ENCODE data around the gene COA6. TPM values are rescaled to one million over a fixed set of nuclear protein-coding genes. Genes with fewer than 3 reads are reported as not detected.
A peak's percentile ranks its signal among the peaks of the same experiment; 100 is the strongest.

The COA6 gene
- total and polyA plus RNA-seq, 10 of the 15 experiments (the other 5 are each of a cell fraction or from before 2014, with no cell fraction given), result 49.9 to 178 (median 71.5) TPM

- TF ChIP-seq TCF3 (IDR thresholded peaks at IDR 0.05; ENCODE audit: borderline replicate concordance, insufficient read depth, low read depth, low read length), result no peak
- TF ChIP-seq SMAD5 (IDR thresholded peaks at IDR 0.05; ENCODE audit: low read depth), result no peak
These were observed 28.0 kb upstream of the COA6 start (continued) for GRCh38 chr1:234345237-234345636.

- no peaks in the 10 kb centered on the region for H3K4me1 ChIP-seq (ENCODE audit: control insufficient read depth, insufficient read depth, low read length)
- no peak overlapping the region for H3K27ac ChIP-seq (ENCODE audit: control insufficient read depth, insufficient read depth)
- intact Hi-C loops (cut with micrococcal nuclease; ENCODE audit: unreplicated experiment) (no loop called here), in situ Hi-C loops (cut with MboI) (no loop called here)
- no peaks in the 10 kb centered on the region for H3K9me3 ChIP-seq (replicated peaks; ENCODE audit: control insufficient read depth, insufficient read depth, low read length)
- H4K20me1 ChIP-seq (ENCODE audit: control insufficient read depth, insufficient read depth), result no peaks in the 10 kb centered on the region
- H3K9ac ChIP-seq (ENCODE audit: control insufficient read depth, insufficient read depth, low read length), result no peak overlapping the region
- H3K36me3 ChIP-seq (ENCODE audit: control insufficient read depth in 2 of 2, insufficient read depth in 2 of 2, low read length in 1 of 2), result no peaks in the 10 kb centered on the region
- no peak overlapping the region for H2AFZ ChIP-seq (ENCODE audit: control insufficient read depth, low read depth, low read length)
- WGBS (ENCODE audit: insufficient coverage, insufficient replicate concordance, low lambda C conversion rate, missing lambda C conversion rate), result 48% methylated on average over 4 of the region's 4 CpGs
- H3K79me2 ChIP-seq (ENCODE audit: control insufficient read depth, insufficient read depth, low read length), result no peaks in the 10 kb centered on the region
- RAD21 ChIA-PET (ENCODE audit: unreplicated experiment), result no interaction called here
- no TSS peak for BruUV-seq (replicated peaks)
- H3K4me2 ChIP-seq (ENCODE audit: control insufficient read depth, insufficient read depth), result no peak overlapping the region
- ATAC-seq (no peak), DNase-seq (ENCODE audit: low read depth, low spot score) (no peak), FAIRE-seq (no peak)
- H3K27me3 ChIP-seq (replicated peaks in 1 of 2; ENCODE audit: control insufficient read depth in 2 of 2, insufficient read depth in 2 of 2, low read length in 1 of 2), result peaks cover 0 to 4% of the 10 kb centered on the region in 2 experiments; a peak in 1 of 4 replicates
- no peak for TF ChIP-seq CREM (IDR thresholded peaks at IDR 0.05; ENCODE audit: low read depth)
- CTCF ChIA-PET, result no interaction called here
- H3K4me3 ChIP-seq, result no peak overlapping the region
- POLR2A ChIA-PET, result no interaction called here
- SMC1A ChIA-PET (ENCODE audit: uncharacterized antibody, unreplicated experiment), result no interaction called here
These were observed 24.3 kb upstream of the COA6 start for GRCh38 chr1:234348964-234349363.

GRCh38 chr1:234355782-234356510 lies 17.3 kb upstream of the COA6 start:
- DNase-seq (ENCODE audit: low read depth, low spot score) (no peak), ATAC-seq (peak; percentile 58), FAIRE-seq (no peak)
- peak overlapping the region; percentile 1; the same call in 1 of the 2 replicates for H2AFZ ChIP-seq (ENCODE audit: control insufficient read depth, low read depth, low read length)
- peak overlapping the region; percentile 51; the same call in 1 of the 2 replicates for H3K4me3 ChIP-seq
- no peaks in the 10 kb centered on the region for H3K27me3 ChIP-seq (replicated peaks in 1 of 2; ENCODE audit: control insufficient read depth in 2 of 2, insufficient read depth in 2 of 2, low read length in 1 of 2)
- no peaks in the 10 kb centered on the region for H4K20me1 ChIP-seq (ENCODE audit: control insufficient read depth, insufficient read depth)
- H3K27ac ChIP-seq (ENCODE audit: control insufficient read depth, insufficient read depth), result no peak overlapping the region
- SMC1A ChIA-PET (ENCODE audit: uncharacterized antibody, unreplicated experiment), result interaction anchor here (0.6 to 3.3 kb wide), 5 partner anchors 8 to 66 kb away, joined by 3 to 30 read pairs (median 3); partner anchors contain the start of gene COA6
- POLR2A ChIA-PET, result interaction anchor here (1.0 to 3.3 kb wide), 2 partner anchors 14 to 18 kb away, joined by 3 to 16 read pairs; partner anchors contain the start of gene COA6
- TF ChIP-seq CREB1 (IDR thresholded peaks at IDR 0.05; ENCODE audit: low read depth), result no peak
- no peak for TF ChIP-seq PML (IDR thresholded peaks at IDR 0.05; ENCODE audit: low read length)
- TF ChIP-seq EP300 (IDR thresholded peaks at IDR 0.05; ENCODE audit: borderline replicate concordance in 1 of 2, control insufficient read depth in 1 of 2, low read depth in 2 of 2, low read length in 2 of 2), result no peak
- TF ChIP-seq SMARCA5 (IDR thresholded peaks at IDR 0.05), result no peak
- TF ChIP-seq HDAC2 (IDR thresholded peaks at IDR 0.05), result no peak
- TF ChIP-seq PKNOX1 (IDR thresholded peaks at IDR 0.05), result no peak
- no peak for TF ChIP-seq NFIC (IDR thresholded peaks at IDR 0.05; ENCODE audit: low read depth, low read length)
- TF ChIP-seq IKZF1 (conservative IDR thresholded peaks at IDR 0.05), result no peak
- TF ChIP-seq USF2 (IDR thresholded peaks at IDR 0.05; ENCODE audit: borderline replicate concordance, low read depth, low read length), result no peak
- no peak for TF ChIP-seq CBFB (IDR thresholded peaks at IDR 0.05; ENCODE audit: low read depth)
- H3K9ac ChIP-seq (ENCODE audit: control insufficient read depth, insufficient read depth, low read length), result no peak overlapping the region
- intact Hi-C loops (cut with micrococcal nuclease; ENCODE audit: unreplicated experiment), result no loop called here
- in situ Hi-C loops (cut with MboI), result no loop called here
- WGBS (ENCODE audit: insufficient coverage, insufficient replicate concordance, low lambda C conversion rate, missing lambda C conversion rate), result 37% methylated on average over 3 of the region's 3 CpGs
- no peak overlapping the region; the same call in 1 of the 2 replicates for H3K4me2 ChIP-seq (ENCODE audit: control insufficient read depth, insufficient read depth)
- H3K4me1 ChIP-seq (ENCODE audit: control insufficient read depth, insufficient read depth, low read length), result no peaks in the 10 kb centered on the region; the same call in 1 of the 2 replicates
- H3K79me2 ChIP-seq (ENCODE audit: control insufficient read depth, insufficient read depth, low read length), result peaks cover 2% of the 10 kb centered on the region
- BruUV-seq (replicated peaks), result no TSS peak
- no peaks in the 10 kb centered on the region for H3K9me3 ChIP-seq (replicated peaks; ENCODE audit: control insufficient read depth, insufficient read depth, low read length)
- no peaks in the 10 kb centered on the region for H3K36me3 ChIP-seq (ENCODE audit: control insufficient read depth in 2 of 2, insufficient read depth in 2 of 2, low read length in 1 of 2)
- RAD21 ChIA-PET (ENCODE audit: unreplicated experiment), result interaction anchor here (0.6 to 1.1 kb wide), 4 partner anchors 17 to 134 kb away, joined by 3 to 5 read pairs (median 3); partner anchors contain the start of gene COA6
- CTCF ChIA-PET, result interaction anchor here (1.0 to 1.3 kb wide), 5 partner anchors 26 to 241 kb away, joined by 3 to 4 read pairs (median 3); no protein-coding TSS in a partner anchor

All from GM12878 (cell line).